ENCODE measurements around the gene ECE1. TPM values are rescaled to one million over a fixed set of nuclear protein-coding genes. Genes with fewer than 3 reads are reported as not detected.

ECE1 gene
- total RNA-seq, 2 donors from 2014 or later: 66.2 to 138 TPM

- no peak for DNase-seq
- intact Hi-C loops (cut with DNase I): no loop called here
- peak; percentile 4 to 36 for ATAC-seq
Measured at GRCh38 chr1:21313886-21314721, 23.8 kb upstream of the ECE1 start.

- peak; percentile 50 for DNase-seq
- ATAC-seq: peak in 1 of 2 donors; percentile 13
- intact Hi-C loops (cut with DNase I): no loop called here
Measured at GRCh38 chr1:21313203-21313885, 23.1 kb upstream of the ECE1 start.

DNA sequence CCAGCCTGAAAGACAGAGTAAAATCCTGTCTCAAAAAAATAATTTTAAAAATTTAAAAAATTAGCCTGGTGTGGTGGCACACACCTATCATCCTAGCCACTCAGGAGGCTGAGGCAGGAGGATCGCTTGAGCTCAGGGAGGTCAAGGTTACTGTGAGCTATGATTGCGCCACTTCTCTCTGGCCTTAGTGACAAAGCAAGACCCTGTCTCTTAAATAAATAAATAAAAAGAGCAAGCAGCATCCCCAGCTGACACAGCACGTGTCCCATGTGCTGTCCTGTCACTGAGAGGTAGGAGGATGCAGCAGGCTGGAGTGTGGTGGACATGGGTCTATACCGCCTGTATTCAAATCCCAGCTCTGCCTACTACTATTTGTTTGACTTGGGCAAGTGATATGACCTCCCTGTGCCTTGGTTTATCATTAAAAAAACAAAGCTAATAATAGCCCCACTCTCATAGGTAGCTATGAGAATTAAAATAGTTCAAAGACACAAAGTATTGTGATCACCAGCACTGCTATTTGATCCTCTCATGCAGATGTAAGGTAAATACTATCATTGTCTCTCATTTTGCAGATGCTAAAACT is 22.2 kb upstream of the ECE1 start:
- ATAC-seq (no peak), DNase-seq (no peak)
- intact Hi-C loops (cut with DNase I): no loop called here

- no peak for ATAC-seq
- intact Hi-C loops (cut with DNase I): no loop called here
- DNase-seq: no peak
Measured at GRCh38 chr1:21311016-21311415, 20.8 kb upstream of the ECE1 start.

DNA sequence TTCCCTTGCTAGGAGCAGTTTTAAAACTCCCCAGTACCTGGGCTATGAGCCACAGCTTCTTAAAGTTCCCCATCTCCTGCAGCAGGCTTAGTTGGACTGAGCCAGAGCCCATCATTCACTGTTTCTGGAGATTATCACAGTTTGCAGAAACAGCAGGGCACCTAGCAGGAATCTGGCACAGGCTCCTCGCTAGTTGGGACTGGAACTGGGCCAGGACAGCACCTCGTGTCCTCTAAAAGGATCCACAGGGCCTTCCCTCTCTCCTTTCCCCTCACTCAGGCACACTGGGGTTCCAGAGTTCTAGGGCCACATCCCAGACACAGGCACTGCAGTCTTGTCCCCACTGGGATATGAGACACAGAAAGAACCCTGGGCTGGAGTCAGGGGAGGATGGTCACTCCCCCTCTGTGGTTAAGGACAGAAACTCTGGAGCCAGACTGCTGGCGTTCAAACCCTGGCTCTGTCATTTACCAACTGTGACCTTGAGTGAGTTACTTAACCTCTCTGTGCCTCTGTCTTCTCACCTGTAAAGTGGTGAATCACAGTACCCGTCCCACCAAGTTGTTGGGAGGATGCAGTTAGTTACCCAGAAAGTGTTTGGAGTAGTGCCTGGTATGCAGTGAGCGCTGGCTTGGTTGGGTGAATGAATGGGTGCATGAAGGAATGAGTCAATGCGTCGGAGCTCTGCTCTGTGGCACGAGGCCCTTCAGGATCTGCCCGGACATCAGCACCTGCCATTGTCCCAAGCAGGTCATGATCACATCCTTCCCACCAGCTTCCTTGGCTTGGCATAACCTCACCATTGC is 18.8 kb upstream of the ECE1 start:
- DNase-seq (no peak), ATAC-seq (peak in 1 of 2 donors; percentile 12)
- intact Hi-C loops (cut with DNase I): no loop called here

- no peak for ATAC-seq
- DNase-seq: no peak
- intact Hi-C loops (cut with DNase I): no loop called here
Measured at GRCh38 chr1:21308330-21308729, 18.1 kb upstream of the ECE1 start.

GRCh38 chr1:21307663-21308305 is 17.5 kb upstream of the ECE1 start:
- no peak for DNase-seq
- ATAC-seq: peak in 1 of 2 donors; percentile 9
- intact Hi-C loops (cut with DNase I): no loop called here

DNA sequence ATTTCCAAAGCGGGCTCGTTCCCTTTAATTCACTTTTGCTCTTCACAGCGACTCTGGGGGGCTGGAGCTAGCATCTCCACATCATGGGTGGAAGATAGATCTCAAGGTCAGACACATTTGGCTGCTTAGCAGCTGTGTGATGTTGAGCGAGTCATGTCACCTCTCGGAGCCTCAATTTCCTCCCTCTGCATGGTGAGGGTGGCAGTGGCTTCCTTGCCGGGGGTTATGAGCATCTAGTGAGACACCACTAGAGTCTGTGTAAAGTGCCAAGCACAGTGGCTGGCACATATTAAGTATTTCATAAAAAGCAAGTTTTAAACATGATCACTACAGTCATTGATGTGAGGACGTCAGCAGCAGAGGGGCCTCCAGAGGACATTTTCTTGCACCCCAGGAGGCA is 16.9 kb upstream of the ECE1 start:
- no peak for DNase-seq
- intact Hi-C loops (cut with DNase I): no loop called here
- no peak for ATAC-seq

DNA sequence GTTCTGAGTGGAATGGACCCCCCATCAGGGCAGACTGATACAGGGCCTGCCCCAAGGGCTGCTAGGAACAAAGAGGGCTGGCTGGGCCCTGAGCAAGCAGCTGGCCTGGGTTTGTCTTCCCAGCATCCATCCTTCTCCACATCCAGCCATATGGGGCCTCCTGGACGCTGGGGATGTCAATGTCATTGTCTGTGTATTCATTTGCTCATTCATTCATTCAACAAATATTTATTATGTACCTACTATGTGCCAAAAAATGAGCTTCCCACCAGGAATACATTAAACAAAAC is 15.6 kb upstream of the ECE1 start:
- intact Hi-C loops (cut with DNase I): no loop called here
- ATAC-seq (no peak), DNase-seq (no peak)

DNA sequence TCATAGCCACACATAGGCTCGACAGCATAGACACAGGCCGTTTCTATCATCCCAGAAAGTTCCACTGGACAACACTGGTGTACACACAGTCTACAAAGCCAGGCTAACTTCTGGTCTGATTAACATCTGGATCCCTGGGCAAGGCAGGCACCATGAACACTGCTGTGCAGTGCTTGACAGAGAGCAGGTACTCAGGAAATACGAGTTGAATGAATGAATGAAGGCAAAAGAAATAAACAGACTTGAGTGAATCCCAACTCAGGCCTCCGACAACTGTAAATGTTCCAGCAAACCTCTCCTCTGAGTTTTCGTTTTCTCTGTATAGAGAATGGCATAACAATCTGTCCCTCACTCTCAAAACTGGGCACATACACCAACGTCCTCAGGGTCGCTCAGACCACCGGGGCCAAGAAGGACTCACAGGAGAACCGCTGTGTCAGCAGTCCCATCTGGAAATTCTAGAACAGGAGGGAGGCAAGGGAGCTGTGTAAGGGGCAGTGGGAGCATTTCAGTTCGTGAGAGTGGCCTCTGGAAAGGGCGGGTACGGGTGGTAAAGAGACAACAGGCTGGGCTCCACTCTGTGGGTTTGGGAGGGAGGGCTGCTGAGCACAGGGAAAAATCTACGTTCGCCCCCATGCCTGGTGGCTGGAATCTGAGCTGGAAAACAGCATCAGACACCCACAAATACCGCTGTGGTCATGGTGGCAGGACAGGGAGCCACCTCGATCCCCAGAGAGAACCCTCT is 15.1 kb upstream of the ECE1 start:
- no peak for DNase-seq
- intact Hi-C loops (cut with DNase I): no loop called here

GRCh38 chr1:21304488-21304887 is 14.2 kb upstream of the ECE1 start:
- intact Hi-C loops (cut with DNase I): no loop called here
- no peak for ATAC-seq

More for the DNA sequence above, 15.1 kb upstream of the ECE1 start:
- no peak for ATAC-seq

DNA sequence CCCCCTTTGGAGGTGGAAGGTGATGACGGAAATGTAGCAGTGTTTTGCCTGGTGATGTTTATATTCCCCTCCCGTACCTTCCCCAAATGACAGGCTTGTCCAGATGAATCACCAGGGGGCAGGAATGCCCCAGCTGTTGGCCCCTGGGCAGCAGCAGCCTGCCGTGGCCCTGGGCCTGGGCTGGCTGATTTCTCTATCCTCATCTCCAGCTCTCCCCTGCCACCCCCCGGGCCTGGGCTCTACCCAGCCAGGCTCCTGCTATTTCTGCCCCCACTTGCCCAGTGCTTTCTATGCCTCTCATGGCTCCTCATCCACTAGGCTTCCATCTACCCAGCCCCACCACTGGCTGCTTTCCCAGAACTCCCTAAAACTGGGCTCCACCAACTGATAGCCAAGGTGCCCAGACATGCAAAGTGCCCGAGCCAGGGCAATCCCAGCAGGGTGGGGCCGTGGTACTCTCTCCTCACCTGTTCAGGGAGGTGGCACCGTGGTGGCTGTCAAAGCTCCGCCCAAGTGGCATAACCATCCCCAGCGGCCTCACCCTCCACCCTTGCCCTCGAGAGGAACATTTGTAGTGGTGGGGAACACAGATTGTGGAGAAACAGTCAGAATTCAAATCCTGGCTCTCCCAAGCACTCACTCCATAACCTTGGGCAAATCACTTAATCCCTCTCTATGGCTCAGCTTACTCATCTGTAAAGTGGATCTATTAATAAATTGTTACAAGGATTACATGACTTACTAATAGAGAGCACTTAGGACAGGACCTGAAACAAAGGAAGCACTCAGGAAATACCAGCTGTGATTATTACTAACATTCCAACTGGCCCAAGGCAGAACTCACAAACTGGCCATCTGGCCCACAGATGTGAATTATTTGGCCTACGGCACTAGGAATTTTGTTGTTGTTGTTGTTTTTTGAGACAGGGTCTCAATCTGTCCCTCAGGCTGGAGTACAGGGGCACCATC is 12.8 kb upstream of the ECE1 start:
- ATAC-seq (peak; percentile 52 to 62), DNase-seq (no peak)
- intact Hi-C loops (cut with DNase I): no loop called here

More at GRCh38 chr1:21304488-21304887, 14.2 kb upstream of the ECE1 start:
- DNase-seq: no peak

DNA sequence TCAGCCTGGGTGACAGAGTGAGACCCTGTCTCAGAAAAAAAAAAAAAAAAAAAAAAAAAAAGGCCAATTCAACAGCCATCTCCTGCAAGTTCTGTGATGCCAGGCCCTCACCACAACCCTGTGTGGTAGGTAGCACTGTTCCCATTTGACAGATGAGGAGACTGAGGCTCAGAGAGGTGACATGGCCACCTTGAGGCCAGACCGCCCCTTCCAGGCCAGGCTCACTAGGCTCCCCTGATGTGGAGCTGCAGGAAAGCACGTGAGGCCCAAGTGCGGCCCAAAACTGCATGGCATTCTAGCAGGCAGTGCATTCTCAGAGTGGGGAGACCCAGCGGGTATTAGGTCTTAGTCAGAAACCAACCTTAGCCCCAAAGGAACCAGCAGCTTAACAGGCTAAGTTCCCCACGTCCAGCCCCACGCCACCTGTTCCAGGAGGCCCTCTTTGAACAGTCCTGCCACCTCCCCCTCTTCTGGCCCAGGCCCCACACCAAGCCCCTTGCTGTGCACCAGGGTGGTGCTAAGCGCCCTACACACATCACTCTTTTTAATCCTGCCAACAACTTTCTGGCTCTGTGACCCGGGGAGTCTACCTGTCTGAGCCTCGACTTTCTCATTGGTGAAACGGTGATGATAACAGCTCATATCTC is 11.7 kb upstream of the ECE1 start:
- ATAC-seq: no peak
- no peak for DNase-seq
- intact Hi-C loops (cut with DNase I): no loop called here

GRCh38 chr1:21300774-21301173 is 10.5 kb upstream of the ECE1 start:
- DNase-seq (no peak), ATAC-seq (no peak)
- intact Hi-C loops (cut with DNase I): no loop called here

DNA sequence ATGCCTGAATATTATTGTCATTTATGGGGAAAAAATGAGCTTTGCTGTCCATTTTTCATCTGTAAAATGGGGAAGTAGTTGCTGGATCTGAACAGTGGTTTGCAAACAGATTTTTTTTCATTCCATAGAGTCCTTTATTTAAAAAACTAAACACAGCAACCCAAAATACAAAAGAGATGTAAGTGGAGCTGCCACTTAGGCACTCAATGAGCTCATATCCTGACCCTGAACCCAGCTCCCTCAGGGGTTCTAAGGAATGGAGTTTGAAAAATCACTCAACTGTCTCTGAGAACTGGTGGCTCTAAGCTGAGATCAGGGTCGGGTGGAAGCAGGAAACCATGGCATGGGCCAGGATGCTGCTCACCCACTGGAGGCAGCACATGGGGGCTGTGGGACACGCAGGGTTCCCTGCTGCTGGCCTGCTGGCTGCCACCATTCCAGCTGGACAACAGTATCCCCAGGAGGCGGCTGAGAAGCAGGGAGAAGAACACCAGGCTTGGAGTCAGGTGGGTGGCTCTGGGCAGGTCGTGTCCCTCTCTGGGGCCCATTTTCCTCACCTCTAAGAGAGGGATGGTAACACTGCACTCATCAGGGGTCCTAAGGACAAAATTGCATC is 9.6 kb upstream of the ECE1 start:
- peak in 1 of 2 donors; percentile 30 for ATAC-seq
- intact Hi-C loops (cut with DNase I): no loop called here
- DNase-seq: no peak

DNA sequence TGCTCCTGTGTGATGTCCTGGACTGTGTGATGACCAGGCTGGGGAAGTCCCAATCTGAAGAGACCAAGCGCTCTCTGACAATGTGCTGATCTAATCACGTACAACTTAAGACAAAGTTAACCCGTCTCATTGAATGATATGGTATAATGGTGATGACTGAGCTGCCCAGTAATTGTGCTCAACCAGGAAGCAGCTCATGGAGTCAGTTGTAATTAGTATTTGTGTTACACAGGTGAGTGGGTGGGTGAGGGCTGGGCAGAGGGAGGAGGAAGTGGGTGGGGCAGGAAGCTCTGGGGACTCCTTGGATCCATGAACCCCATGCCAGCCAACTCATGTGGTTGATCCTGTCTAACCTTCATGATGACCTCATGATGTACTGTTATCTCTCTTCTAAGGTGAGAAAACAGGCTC is 8.7 kb upstream of the ECE1 start:
- intact Hi-C loops (cut with DNase I): no loop called here
- ATAC-seq (no peak), DNase-seq (no peak)

Data from left cardiac atrium (tissue), 4 donors.